ENCODE measurements around the gene CNTNAP5.

The CNTNAP5 gene

DNA sequence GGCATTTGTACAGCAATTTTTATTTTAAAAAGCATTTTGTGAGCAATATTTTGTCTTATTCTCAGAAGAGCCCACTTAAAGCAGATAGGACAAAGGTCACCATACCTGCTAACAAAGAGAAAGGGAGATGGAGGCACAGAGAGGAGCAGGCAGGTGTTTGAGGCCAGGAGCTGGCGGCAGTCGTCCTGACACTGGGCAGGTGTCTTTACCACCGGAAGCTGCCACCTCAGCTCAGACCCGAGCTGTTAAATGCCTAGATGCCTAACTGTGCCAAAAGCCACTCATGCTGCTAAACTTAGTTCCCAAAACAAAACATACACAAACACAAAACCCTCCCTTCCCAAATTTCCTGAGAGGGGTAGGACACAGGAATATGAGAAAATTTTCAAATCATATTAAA, 120.9 kb downstream of the CNTNAP5 start:
- H3K4me3 ChIP-seq (ENCODE audit: low read length): no peak overlapping the region

DNA sequence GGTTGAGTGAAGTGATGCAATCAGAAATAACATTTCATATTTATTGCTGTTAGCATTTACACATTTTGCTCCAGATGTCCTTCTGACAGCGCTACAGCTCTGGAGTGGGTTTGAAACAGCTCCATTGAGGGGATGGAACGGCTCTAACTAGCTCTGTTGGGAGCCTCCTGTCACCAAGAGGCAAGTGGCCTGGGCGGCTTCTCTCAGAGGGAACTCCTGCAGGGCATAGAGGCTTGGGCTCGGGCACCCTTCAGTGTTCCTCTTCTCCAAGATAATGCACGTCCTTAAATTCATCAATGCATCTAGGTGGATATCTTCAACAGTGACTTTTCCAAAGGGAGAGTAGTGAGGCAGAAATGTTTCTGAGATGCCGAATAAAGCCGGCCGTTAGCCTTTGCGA, 122.5 kb downstream of the CNTNAP5 start:
- no peak overlapping the region for H3K4me3 ChIP-seq (ENCODE audit: low read length)
- no peak for DNase-seq (ENCODE audit: low read depth)
- TF ChIP-seq CTCF (conservative IDR thresholded peaks at IDR 0.05; ENCODE audit: low read length): no peak

More for the DNA sequence above, 120.9 kb downstream of the CNTNAP5 start:
- DNase-seq (ENCODE audit: low read depth): no peak
- TF ChIP-seq CTCF (conservative IDR thresholded peaks at IDR 0.05; ENCODE audit: low read length): no peak

DNA sequence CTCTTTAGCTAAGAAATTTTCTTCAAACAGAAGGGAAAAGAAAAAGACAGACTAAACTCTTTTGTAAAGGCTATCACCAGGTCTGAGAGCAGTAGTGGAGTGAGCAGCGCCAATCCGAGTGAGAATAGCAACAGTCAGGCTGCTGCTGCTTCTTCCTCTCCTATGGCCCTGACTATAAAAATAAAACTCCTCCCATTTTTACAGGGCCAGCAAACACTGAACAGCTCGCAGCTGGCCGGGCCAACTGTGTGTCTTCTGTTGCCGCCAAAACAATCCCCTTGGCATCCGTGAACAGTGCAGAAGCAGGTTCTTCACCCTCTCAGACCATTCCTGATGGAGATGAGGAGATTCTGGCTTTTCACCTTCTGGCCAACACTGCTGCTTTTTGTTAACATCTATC, 124.5 kb downstream of the CNTNAP5 start:
- no peak for DNase-seq (ENCODE audit: low read depth)
- no peak overlapping the region for H3K4me3 ChIP-seq (ENCODE audit: low read length)
- no peak for TF ChIP-seq CTCF (conservative IDR thresholded peaks at IDR 0.05; ENCODE audit: low read length)

DNA sequence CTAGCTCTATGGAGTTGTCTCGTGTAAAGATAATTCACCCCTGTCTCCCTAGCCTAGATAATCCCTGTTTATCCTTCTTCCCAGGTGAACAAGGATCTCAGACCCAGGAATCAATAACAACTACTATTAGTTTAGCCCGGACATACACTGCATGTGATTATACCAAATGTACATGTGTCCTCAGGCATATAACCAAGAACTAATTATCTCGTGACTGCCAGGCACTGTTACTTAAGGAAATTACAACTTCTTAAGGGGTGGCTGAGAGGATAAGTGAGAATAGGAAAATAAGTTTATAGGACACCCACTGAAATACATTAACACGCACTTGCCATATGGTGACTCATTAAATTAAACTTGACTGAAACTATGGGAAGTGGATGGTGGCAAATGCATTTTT, 126.6 kb downstream of the CNTNAP5 start:
- H3K4me3 ChIP-seq (ENCODE audit: low read length): no peak overlapping the region
- no peak for DNase-seq (ENCODE audit: low read depth)
- TF ChIP-seq CTCF (conservative IDR thresholded peaks at IDR 0.05; ENCODE audit: low read length): no peak

DNA sequence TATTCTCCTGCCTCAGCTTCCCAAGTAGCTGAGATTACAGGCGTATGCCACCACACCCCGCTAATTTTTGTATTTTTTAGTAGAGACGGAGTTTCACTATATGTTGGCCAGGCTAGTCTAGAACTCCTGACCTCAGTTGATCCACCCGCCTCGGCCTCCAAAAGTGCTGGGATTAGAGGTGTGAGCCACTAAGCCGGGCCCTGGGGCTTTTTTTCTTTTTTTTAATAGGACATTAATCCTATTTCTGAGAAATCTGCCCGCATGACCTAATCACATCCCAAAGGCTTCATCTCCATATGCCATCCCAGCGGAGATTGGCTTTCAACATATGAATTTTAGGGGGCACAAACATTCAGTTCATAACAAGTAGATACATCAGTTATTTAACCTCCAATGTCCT, 128.6 kb downstream of the CNTNAP5 start:
- no peak for TF ChIP-seq CTCF (conservative IDR thresholded peaks at IDR 0.05; ENCODE audit: low read length)
- DNase-seq (ENCODE audit: low read depth): no peak

DNA sequence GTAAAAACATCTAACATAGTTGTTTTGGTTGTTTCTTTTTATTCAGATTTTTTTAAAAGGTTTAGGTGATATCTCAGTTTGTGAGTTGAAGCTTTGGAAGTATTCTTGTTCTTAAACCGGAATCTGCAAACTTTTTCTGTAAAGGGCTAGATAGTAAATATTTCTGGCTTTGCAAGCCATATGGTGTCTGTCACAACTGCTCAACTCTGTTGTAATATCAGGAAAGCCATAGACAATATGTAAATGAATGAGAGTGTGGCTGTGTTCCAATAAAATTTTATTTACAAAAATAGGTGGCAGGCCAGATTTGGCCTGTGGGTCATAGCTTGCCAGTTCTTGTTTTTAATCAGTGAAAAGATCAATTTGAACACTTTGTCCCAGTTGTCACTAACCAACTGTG, 134.1 kb downstream of the CNTNAP5 start:
- no peak for DNase-seq (ENCODE audit: low read depth)
- H3K4me3 ChIP-seq (ENCODE audit: low read length): no peak overlapping the region
- TF ChIP-seq CTCF (conservative IDR thresholded peaks at IDR 0.05; ENCODE audit: low read length): no peak

More for the DNA sequence above, 128.6 kb downstream of the CNTNAP5 start:
- no peak overlapping the region for H3K4me3 ChIP-seq (ENCODE audit: low read length)

GRCh38 chr2:124161542-124161941, 136.5 kb downstream of the CNTNAP5 start:
- TF ChIP-seq CTCF (conservative IDR thresholded peaks at IDR 0.05; ENCODE audit: low read length): no peak
- no peak overlapping the region for H3K4me3 ChIP-seq (ENCODE audit: low read length)
- no peak for DNase-seq (ENCODE audit: low read depth)

Data from AG10803 (cell line).